ENCODE data around the gene CSF1. TPM values are rescaled to one million over a fixed set of nuclear protein-coding genes. Genes with fewer than 3 reads are reported as not detected.

The CSF1 gene
- total RNA-seq, 1 donor from 2014 or later, result 28.9 TPM

DNA sequence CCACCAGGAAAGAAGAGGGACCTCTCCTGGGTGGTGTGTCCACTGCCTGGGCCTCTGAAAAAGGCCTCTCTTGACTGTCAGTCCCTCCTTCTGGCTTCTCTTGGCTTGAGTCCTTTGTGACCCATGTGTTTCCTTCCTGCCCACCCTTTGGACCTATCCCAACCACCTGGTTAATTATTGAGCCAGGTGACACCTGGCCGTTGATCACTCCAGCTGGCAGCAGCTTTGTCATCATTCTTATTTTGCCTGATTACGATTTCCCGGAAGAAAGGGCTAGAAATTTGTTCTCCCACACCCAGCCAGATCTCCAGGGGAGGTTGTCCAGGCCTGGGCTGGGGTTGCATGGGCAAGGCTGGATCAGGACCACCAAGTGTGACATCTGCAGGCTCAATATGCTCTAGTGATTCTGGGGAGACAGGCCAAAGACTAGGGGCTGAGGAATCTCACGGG lies 24.8 kb downstream of the CSF1 start:
- Mint-ChIP-seq H3K4me3 (no peak overlapping the region), H3K27me3 (ENCODE audit: low read depth) (no peaks in the 10 kb centered on the region), H3K27ac (no peak overlapping the region), H3K4me1 (peaks cover 8% of the 10 kb centered on the region), H3K9me3 (peaks cover 29% of the 10 kb centered on the region), H3K36me3 (peaks cover 11% of the 10 kb centered on the region)
- TF ChIP-seq, protein P1, sequence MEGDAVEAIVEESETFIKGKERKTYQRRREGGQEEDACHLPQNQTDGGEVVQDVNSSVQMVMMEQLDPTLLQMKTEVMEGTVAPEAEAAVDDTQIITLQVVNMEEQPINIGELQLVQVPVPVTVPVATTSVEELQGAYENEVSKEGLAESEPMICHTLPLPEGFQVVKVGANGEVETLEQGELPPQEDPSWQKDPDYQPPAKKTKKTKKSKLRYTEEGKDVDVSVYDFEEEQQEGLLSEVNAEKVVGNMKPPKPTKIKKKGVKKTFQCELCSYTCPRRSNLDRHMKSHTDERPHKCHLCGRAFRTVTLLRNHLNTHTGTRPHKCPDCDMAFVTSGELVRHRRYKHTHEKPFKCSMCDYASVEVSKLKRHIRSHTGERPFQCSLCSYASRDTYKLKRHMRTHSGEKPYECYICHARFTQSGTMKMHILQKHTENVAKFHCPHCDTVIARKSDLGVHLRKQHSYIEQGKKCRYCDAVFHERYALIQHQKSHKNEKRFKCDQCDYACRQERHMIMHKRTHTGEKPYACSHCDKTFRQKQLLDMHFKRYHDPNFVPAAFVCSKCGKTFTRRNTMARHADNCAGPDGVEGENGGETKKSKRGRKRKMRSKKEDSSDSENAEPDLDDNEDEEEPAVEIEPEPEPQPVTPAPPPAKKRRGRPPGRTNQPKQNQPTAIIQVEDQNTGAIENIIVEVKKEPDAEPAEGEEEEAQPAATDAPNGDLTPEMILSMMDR (IDR thresholded peaks at IDR 0.05; ENCODE audit: unreplicated experiment), result no peak
- no peak for DNase-seq (ENCODE audit: low spot score in 2 of 2, unreplicated experiment in 2 of 2)

DNA sequence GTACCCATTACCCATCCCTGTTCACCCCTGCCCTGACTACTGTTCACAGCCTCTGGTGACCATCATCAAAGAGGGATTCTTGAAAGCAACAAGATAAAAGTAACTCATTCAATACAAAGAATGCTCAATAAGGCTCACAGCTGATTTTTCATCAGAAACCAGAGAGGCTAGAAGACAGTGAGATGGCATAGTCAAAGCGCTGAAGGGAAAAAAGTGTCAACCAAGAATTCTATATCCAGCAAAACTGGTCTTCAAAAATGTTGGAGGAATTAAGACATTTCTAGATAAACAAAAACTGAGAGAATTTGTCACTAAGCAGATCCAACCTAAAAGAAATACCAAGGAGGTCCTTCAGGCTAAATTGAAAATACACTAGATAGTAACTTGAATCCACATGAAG lies 27.1 kb downstream of the CSF1 start:
- no peak overlapping the region for H3K4me3 Mint-ChIP-seq
- H3K4me1 Mint-ChIP-seq, result no peaks in the 10 kb centered on the region
- no peak for DNase-seq (ENCODE audit: low spot score in 2 of 2, unreplicated experiment in 2 of 2)
- peaks cover 11% of the 10 kb centered on the region for H3K36me3 Mint-ChIP-seq
- TF ChIP-seq, protein P1 (IDR thresholded peaks at IDR 0.05; ENCODE audit: unreplicated experiment), result no peak
- peaks cover 29% of the 10 kb centered on the region for H3K9me3 Mint-ChIP-seq
- H3K27ac Mint-ChIP-seq, result no peak overlapping the region
- H3K27me3 Mint-ChIP-seq (ENCODE audit: low read depth), result no peaks in the 10 kb centered on the region

DNA sequence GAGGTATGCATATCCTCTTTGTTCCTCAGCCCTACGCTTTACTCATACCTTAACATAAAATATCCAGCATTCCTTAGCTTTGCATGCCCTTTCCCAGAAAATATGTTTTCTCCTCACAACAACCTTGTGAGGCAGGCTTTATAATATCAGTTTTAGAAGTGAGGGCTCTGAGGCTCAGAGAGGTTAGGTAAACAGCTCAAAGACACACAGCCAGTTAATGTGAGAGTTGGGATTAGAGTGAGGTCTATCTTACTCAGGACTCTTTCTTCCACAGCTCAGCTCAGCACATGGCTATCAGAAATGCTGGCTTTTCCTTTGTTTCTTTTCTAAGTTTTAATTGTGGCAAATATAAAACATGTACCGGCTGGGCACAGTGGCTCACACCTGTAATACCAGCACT lies 27.9 kb downstream of the CSF1 start:
- H3K4me3 Mint-ChIP-seq, result no peak overlapping the region
- TF ChIP-seq, protein P1 (IDR thresholded peaks at IDR 0.05; ENCODE audit: unreplicated experiment), result no peak

DNA sequence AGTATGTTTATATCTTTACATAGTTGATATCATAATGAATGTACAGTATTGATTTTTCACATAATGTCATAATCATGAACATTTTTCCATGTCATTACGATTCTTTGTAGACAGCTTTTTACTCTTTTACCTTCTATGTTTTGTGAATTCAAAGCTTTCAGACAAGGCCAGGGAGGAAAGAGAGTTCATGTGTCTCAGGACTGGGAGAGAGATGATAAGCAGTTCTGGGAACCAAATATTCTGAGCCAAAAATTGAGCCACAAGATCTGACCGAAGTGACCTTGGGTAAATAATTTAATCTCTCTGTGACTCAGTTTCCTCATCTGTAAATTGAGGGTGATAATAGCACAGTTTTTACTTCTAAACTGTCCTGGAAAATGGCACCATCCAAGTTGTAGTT lies 31.8 kb downstream of the CSF1 start:
- H3K4me1 Mint-ChIP-seq, result no peaks in the 10 kb centered on the region
- peaks cover 24% of the 10 kb centered on the region for H3K9me3 Mint-ChIP-seq
- H3K36me3 Mint-ChIP-seq, result peaks cover 9% of the 10 kb centered on the region
- TF ChIP-seq, protein P1 (IDR thresholded peaks at IDR 0.05; ENCODE audit: unreplicated experiment), result no peak
- no peak overlapping the region for H3K4me3 Mint-ChIP-seq
- H3K27ac Mint-ChIP-seq, result no peak overlapping the region
- H3K27me3 Mint-ChIP-seq (ENCODE audit: low read depth), result no peaks in the 10 kb centered on the region
- DNase-seq (ENCODE audit: low spot score in 2 of 2, unreplicated experiment in 2 of 2), result no peak

More for the DNA sequence above, 27.9 kb downstream of the CSF1 start:
- H3K9me3 Mint-ChIP-seq, result peaks cover 29% of the 10 kb centered on the region
- H3K36me3 Mint-ChIP-seq, result peaks cover 11% of the 10 kb centered on the region
- H3K27me3 Mint-ChIP-seq (ENCODE audit: low read depth), result no peaks in the 10 kb centered on the region
- H3K27ac Mint-ChIP-seq, result no peak overlapping the region
- no peak for DNase-seq (ENCODE audit: low spot score in 2 of 2, unreplicated experiment in 2 of 2)
- no peaks in the 10 kb centered on the region for H3K4me1 Mint-ChIP-seq

DNA sequence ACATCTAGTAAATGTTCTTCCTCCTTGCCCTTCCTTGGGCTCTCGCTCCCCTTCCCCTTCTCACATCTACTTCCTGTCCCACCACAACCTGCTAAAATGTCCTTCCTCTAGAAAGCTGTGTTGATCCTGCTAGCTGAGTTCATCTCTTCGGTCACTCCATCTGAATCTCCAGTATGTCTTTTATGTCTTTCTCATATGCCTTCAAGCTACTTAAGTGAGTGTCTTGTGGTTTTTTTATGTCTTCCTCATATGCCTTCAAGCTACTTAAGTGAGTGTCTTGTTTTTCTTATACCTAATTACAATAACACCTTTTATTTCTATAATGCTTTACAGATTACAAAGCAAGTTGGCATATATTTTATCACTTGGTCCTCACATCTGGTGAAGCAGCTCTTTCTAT lies 33.9 kb downstream of the CSF1 start:
- peaks cover 12% of the 10 kb centered on the region for H3K9me3 Mint-ChIP-seq
- no peaks in the 10 kb centered on the region for H3K4me1 Mint-ChIP-seq
- TF ChIP-seq, protein P1 (IDR thresholded peaks at IDR 0.05; ENCODE audit: unreplicated experiment), result no peak
- no peak overlapping the region for H3K4me3 Mint-ChIP-seq
- no peaks in the 10 kb centered on the region for H3K27me3 Mint-ChIP-seq (ENCODE audit: low read depth)
- no peak for DNase-seq (ENCODE audit: low spot score in 2 of 2, unreplicated experiment in 2 of 2)
- H3K27ac Mint-ChIP-seq, result no peak overlapping the region
- peaks cover under 1% of the 10 kb centered on the region for H3K36me3 Mint-ChIP-seq

DNA sequence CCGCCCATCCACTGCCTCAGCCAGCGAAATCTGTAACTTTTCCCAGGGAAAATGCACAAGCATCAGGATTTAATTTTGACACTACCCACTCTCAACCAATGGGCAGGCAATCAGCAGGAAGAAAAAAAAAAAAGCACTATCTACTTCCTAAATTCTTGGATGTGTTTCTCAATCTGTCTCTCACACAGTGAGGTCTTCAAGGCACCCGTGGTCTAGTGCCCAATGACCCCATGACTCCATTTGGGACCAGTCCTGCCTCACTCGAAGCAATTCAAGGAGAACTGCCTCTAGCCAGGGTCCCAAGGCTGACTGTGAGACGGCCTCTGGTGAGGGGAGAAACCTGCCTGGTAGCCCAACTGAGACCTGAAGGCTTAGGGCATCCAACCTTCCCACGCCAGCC lies 35.9 kb downstream of the CSF1 start:
- Mint-ChIP-seq H3K4me3 (no peak overlapping the region), H3K9me3 (peaks cover 11% of the 10 kb centered on the region), H3K4me1 (no peaks in the 10 kb centered on the region), H3K27ac (no peak overlapping the region), H3K27me3 (ENCODE audit: low read depth) (no peaks in the 10 kb centered on the region), H3K36me3 (no peaks in the 10 kb centered on the region)
- no peak for DNase-seq (ENCODE audit: low spot score in 2 of 2, unreplicated experiment in 2 of 2)
- TF ChIP-seq, protein P1 (IDR thresholded peaks at IDR 0.05; ENCODE audit: unreplicated experiment), result no peak
